Vagina (tissue), 2 donors: Measurements from ENCODE around the gene C5orf47. TPM values are rescaled to one million over a fixed set of nuclear protein-coding genes. Genes with fewer than 3 reads are reported as not detected.

Source experiments
- DNase-seq, 2 donors: peaks; one replicate each; pipeline ENCODE4 v3.0.0-alpha.2; 2017; ENCODE audit errors: extremely low spot score in 2 of 2
- H3K27ac ChIP-seq: fragments of 200-600 bp; sonication (generic); one replicate; pipeline ENCODE4 v1.5.1; 2019
- H3K27me3 ChIP-seq: fragments of 200-600 bp; sonication (generic); one replicate; pipeline ENCODE4 v1.5.1; 2019
- H3K36me3 ChIP-seq, 2 donors: fragments of 200-600 bp; sonication (generic); one replicate each; pipeline ENCODE4 v1.5.1; 2017 to 2019
- H3K4me1 ChIP-seq: fragments of 200-600 bp; sonication (generic); one replicate; pipeline ENCODE4 v1.5.1; 2019
- H3K4me3 ChIP-seq, 2 donors: fragments of 200-600 bp; sonication (generic); 1 replicate in 1 of 2; 2 replicates in 1 of 2; pipeline ENCODE4 v1.5.1; 2016 to 2019
- H3K9me3 ChIP-seq: fragments of 200-600 bp; sonication (generic); one replicate; pipeline ENCODE4 v1.5.1; 2019
- POLR2A ChIP-seq, 2 donors: fragments of 450-650 bp; IDR thresholded peaks; one replicate each; pipeline ENCODE4 v1.6.1; 2017; ENCODE audit warnings: antibody characterized with exemption in 2 of 2, mild to moderate bottlenecking in 2 of 2, moderate library complexity in 2 of 2
- POLR2AphosphoS5 ChIP-seq, 2 donors: sonication (generic); formaldehyde crosslinking; IDR thresholded peaks; one replicate each; pipeline ENCODE4 v1.9.0; 2017; ENCODE audit warnings: antibody characterized with exemption in 2 of 2, mild to moderate bottlenecking in 2 of 2, low read depth in 1 of 2; ENCODE audit not compliant: insufficient read depth in 1 of 2
- intact Hi-C: fragments of 100-400 bp; cut with DNase I; formaldehyde crosslinking; loops from one replicate; pipeline ENCODE4 v1.15.1; 2023
- total RNA-seq: library from RNA; depleted of rRNA; stranded (reverse); fragments of >200 nt; gene quantifications from one replicate; pipeline ENCODE4 v1.2.3, GENCODE V29; 2016
- TF ChIP-seq, protein P1 (sequence below), 3 experiments: fragments of 450-650 bp in 2 of 3; fragments of 200-600 bp in 1 of 3; sonication (generic) in 1 of 3; IDR thresholded peaks; one replicate each; pipeline ENCODE4 v1.5.1; 2017 to 2019; ENCODE audit warnings: antibody characterized with exemption in 3 of 3, mild to moderate bottlenecking in 2 of 3, moderate library complexity in 2 of 3

C5orf47 gene, protein sequence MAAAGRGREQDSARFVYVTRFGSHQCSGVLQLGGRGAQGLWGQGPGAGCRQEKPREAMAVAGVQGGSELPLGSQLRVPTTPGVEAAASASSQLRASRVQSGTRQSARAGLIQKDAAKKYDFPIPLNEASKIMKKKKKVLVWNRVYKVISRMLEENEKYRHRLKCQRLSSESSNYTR
- not detected for total RNA-seq

DNA sequence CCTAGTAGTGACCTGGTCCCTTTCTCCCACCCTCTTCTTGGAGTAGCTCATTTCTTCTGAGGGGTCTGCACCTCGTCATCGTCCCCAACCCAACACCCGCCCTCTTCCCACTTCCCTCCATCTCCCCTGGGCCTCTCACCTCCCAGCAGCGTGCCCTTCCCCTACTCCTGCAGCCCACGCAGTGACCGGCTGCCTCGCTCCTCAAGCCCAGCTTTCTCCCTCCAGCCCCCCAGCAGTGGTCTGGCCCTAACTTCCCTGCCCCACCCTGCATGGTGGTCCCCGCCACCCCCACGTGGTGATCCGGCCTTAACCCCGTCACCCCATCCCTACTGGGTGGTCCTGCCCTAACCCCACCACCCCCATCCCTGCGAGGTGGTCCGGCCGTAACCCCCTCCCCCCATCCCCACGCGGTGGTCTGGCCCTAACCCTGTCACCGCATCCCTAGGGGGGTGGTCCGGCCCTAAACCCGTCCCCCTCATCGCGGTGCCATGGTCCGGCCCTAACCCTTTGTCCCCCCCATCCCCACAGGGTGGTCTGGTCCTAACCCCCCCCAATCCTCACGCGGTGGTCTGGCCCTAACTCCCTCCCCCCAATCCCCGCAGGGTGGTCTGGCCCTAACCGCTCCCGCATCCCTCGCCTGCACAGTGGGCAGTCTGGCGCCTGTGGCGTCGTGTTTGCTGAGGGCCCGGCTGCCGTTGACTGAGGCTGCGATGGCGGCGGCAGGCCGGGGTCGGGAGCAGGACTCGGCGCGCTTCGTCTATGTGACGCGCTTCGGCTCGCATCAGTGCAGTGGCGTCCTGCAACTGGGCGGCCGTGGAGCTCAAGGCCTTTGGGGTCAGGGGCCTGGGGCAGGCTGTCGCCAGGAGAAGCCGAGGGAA lies at the start of gene C5orf47:
Gene C5orf47, plus strand, starts transcription at position 617 of the 878 bp plus-strand sequence. Its CDS starts 94 bp downstream, at position 711.
- Histone ChIP-seq H3K27me3 (no peaks in the 10 kb centered on the region), H3K9me3 (no peaks in the 10 kb centered on the region), H3K36me3 (no peaks in the 10 kb centered on the region), H3K4me3 (no peak within 1 kb of the TSS), H3K27ac (no peak within 1 kb of the TSS), H3K4me1 (no peaks in the 10 kb centered on the region)
- no peak for DNase-seq
- intact Hi-C loops: no loop called here
- TF ChIP-seq POLR2A (IDR thresholded peaks at IDR 0.05) (no peak), POLR2AphosphoS5 (IDR thresholded peaks at IDR 0.05; ENCODE audit: insufficient read depth in 1 of 2, low read depth in 1 of 2) (no peak)
- TF ChIP-seq, protein P1, sequence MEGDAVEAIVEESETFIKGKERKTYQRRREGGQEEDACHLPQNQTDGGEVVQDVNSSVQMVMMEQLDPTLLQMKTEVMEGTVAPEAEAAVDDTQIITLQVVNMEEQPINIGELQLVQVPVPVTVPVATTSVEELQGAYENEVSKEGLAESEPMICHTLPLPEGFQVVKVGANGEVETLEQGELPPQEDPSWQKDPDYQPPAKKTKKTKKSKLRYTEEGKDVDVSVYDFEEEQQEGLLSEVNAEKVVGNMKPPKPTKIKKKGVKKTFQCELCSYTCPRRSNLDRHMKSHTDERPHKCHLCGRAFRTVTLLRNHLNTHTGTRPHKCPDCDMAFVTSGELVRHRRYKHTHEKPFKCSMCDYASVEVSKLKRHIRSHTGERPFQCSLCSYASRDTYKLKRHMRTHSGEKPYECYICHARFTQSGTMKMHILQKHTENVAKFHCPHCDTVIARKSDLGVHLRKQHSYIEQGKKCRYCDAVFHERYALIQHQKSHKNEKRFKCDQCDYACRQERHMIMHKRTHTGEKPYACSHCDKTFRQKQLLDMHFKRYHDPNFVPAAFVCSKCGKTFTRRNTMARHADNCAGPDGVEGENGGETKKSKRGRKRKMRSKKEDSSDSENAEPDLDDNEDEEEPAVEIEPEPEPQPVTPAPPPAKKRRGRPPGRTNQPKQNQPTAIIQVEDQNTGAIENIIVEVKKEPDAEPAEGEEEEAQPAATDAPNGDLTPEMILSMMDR (IDR thresholded peaks at IDR 0.05): no peak

GRCh38 chr5:173940269-173940668 lies 48.7 kb upstream of the C5orf47 start:
- H3K27me3 ChIP-seq: no peaks in the 10 kb centered on the region
- no peak overlapping the region for H3K27ac ChIP-seq
- intact Hi-C loops: no loop called here
- no peaks in the 10 kb centered on the region for H3K9me3 ChIP-seq
- TF ChIP-seq POLR2AphosphoS5 (IDR thresholded peaks at IDR 0.05; ENCODE audit: insufficient read depth in 1 of 2, low read depth in 1 of 2) (no peak), POLR2A (IDR thresholded peaks at IDR 0.05) (no peak)
- TF ChIP-seq, protein P1 (IDR thresholded peaks at IDR 0.05): no peak
- H3K4me3 ChIP-seq: no peak overlapping the region
- peaks cover 0 to 4% of the 10 kb centered on the region in 2 donors for H3K36me3 ChIP-seq
- DNase-seq: no peak
- peaks cover 19% of the 10 kb centered on the region for H3K4me1 ChIP-seq

- Histone ChIP-seq H3K27me3 (no peaks in the 10 kb centered on the region), H3K36me3 (peaks cover 0 to 6% of the 10 kb centered on the region in 2 donors), H3K9me3 (no peaks in the 10 kb centered on the region), H3K4me1 (peaks cover 19% of the 10 kb centered on the region), H3K4me3 (no peak overlapping the region), H3K27ac (no peak overlapping the region)
- TF ChIP-seq, protein P1 (IDR thresholded peaks at IDR 0.05): no peak
- no peak for TF ChIP-seq POLR2A (IDR thresholded peaks at IDR 0.05)
- TF ChIP-seq POLR2AphosphoS5 (IDR thresholded peaks at IDR 0.05; ENCODE audit: insufficient read depth in 1 of 2, low read depth in 1 of 2): no peak
- DNase-seq: no peak
- intact Hi-C loops: no loop called here
Observed at GRCh38 chr5:173941102-173941501, 47.9 kb upstream of the C5orf47 start.

GRCh38 chr5:173941758-173942401 lies 47.1 kb upstream of the C5orf47 start:
- no peak for DNase-seq
- peaks cover 19% of the 10 kb centered on the region for H3K4me1 ChIP-seq
- H3K27me3 ChIP-seq: no peaks in the 10 kb centered on the region
- no peak overlapping the region for H3K4me3 ChIP-seq
- intact Hi-C loops: no loop called here
- TF ChIP-seq POLR2AphosphoS5 (IDR thresholded peaks at IDR 0.05; ENCODE audit: insufficient read depth in 1 of 2, low read depth in 1 of 2) (no peak), POLR2A (IDR thresholded peaks at IDR 0.05) (no peak)
- TF ChIP-seq, protein P1 (IDR thresholded peaks at IDR 0.05): no peak
- H3K27ac ChIP-seq: no peak overlapping the region
- no peaks in the 10 kb centered on the region for H3K9me3 ChIP-seq
- peaks cover 0 to 10% of the 10 kb centered on the region in 2 donors for H3K36me3 ChIP-seq
